Cardiac muscle cell (in vitro differentiated cells and primary cell): ENCODE measurements around the gene ANTXR2. TPM values are rescaled to one million over a fixed set of nuclear protein-coding genes. Genes with fewer than 3 reads are reported as not detected.

Source experiments
- DNase-seq, 2 donors: peaks; one replicate each; pipeline versions ENCODE4 v3.0.0 to v3.0.0-alpha.2; 2010 to 2017; ENCODE audit warnings: low read depth in 1 of 2, low spot score in 1 of 2
- H3K27ac ChIP-seq: fragments of 200-600 bp; sonication (generic); 2 replicates; pipeline ENCODE4 v1.5.1; 2016
- H3K27me3 ChIP-seq: fragments of 200-600 bp; sonication (generic); 2 replicates; pipeline ENCODE4 v1.6.0; 2016; ENCODE audit warnings: control low read depth
- H3K36me3 ChIP-seq: fragments of 200-600 bp; sonication (generic); 2 replicates; pipeline ENCODE4 v1.5.1; 2016; ENCODE audit warnings: control low read depth
- H3K4me1 ChIP-seq: fragments of 200-600 bp; sonication (generic); 2 replicates; pipeline ENCODE4 v1.8.1; 2017; ENCODE audit warnings: low read depth, mild to moderate bottlenecking, mixed run types
- H3K4me3 ChIP-seq: fragments of 200-600 bp; sonication (generic); 2 replicates; pipeline ENCODE4 v1.5.1; 2016; ENCODE audit warnings: mild to moderate bottlenecking
- H3K9me3 ChIP-seq: fragments of 200-600 bp; sonication (generic); 2 replicates; pipeline ENCODE4 v1.5.1; 2017; ENCODE audit warnings: low read depth, mild to moderate bottlenecking, control low read depth
- CTCF ChIP-seq: IDR thresholded peaks from 2 replicates; pipeline ENCODE4 v1.5.1; 2012; ENCODE audit warnings: low read depth, mild to moderate bottlenecking, low read length
- polyA plus RNA-seq: library from polyadenylated mRNA; unstranded; fragments of >200 nt; fragmentation: Nextera tagmentation; extraction: Ambion mirVana; gene quantifications from 2 replicates; pipeline ENCODE4 v1.2.1, GENCODE V29; 2016
- total RNA-seq: library from RNA; depleted of rRNA; stranded (reverse); fragments of >200 nt; gene quantifications from 2 replicates; pipeline ENCODE4 v1.2.3, GENCODE V29; 2016

Gene ANTXR2
- total and polyA plus RNA-seq, 2 experiments from 2014 or later, result 70.6 to 79.6 TPM

DNA sequence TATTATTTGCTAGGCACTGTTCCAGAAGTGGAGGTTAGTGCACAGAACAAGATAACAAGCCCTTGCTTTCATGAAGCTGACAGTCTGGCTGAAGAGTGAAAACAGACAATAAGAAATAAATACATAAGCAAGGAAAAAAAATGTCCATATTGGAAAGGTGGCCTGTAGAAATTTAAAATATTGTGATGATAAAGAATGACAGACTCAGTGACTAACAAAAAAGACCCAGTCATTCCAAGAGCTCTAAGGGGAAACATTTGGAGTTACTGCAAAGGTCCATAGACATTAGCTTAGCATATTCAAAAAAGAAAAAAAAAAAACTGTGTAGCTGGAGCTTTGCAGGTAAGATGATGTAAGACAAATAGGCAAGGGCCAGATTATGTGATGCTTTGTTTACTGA is 1.0 kb upstream of the ANTXR2 start:
- Histone ChIP-seq H3K27ac (peak overlapping the region; percentile 94), H3K4me1 (peaks cover 26% of the 10 kb centered on the region), H3K27me3 (no peaks in the 10 kb centered on the region), H3K4me3 (no peak overlapping the region), H3K9me3 (no peaks in the 10 kb centered on the region), H3K36me3 (peaks cover 3% of the 10 kb centered on the region)
- TF ChIP-seq CTCF, result no peak
- peak in 1 of 2 donors; percentile 31 for DNase-seq

GRCh38 chr4:80073473-80074008 is 512 bp upstream of the ANTXR2 start:
- TF ChIP-seq CTCF, result no peak
- peaks cover 8% of the 10 kb centered on the region for H3K36me3 ChIP-seq
- H3K4me3 ChIP-seq, result peak overlapping the region; percentile 69
- peak overlapping the region; percentile 94 for H3K27ac ChIP-seq
- DNase-seq, result no peak
- no peaks in the 10 kb centered on the region for H3K27me3 ChIP-seq
- H3K4me1 ChIP-seq, result peaks cover 26% of the 10 kb centered on the region
- H3K9me3 ChIP-seq, result no peaks in the 10 kb centered on the region

DNA sequence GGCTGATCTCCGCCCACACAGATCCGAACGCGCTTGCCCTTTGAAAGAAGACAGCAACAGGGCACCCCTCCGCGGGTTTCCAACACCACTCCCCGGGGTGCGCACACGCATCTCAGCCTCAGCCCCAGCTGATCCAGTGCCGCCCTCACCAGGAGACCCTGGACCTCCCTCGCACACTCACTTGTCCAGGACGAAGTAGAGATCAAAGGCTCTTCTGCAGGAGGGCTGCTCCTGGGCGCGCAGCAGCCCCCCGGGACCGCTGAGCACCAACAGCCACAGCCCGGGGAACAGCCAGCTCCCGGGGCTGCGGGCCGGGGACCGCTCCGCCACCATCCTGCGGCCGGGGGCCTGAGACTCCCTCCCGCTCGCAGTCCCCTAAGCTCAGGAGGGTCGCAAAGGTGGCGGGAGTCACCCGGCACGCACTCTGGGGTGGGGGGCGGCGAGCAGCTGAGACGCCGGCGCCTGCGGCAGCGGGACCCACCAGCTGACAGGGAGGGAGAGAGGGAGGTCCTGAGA is 743 bp downstream of the ANTXR2 start:
- no peak for TF ChIP-seq CTCF
- H3K4me3 ChIP-seq, result peak overlapping the region; percentile 69
- H3K36me3 ChIP-seq, result peaks cover 11% of the 10 kb centered on the region
- H3K4me1 ChIP-seq, result peaks cover 26% of the 10 kb centered on the region
- DNase-seq, result peak; percentile 49 to 67
- H3K27me3 ChIP-seq, result no peaks in the 10 kb centered on the region
- no peaks in the 10 kb centered on the region for H3K9me3 ChIP-seq
- peak overlapping the region; percentile 94 for H3K27ac ChIP-seq

GRCh38 chr4:80071604-80072227 is 1.3 kb downstream of the ANTXR2 start:
- Histone ChIP-seq H3K36me3 (peaks cover 13% of the 10 kb centered on the region), H3K27ac (peak overlapping the region; percentile 94), H3K4me1 (peaks cover 26% of the 10 kb centered on the region), H3K4me3 (peak overlapping the region; percentile 69), H3K27me3 (no peaks in the 10 kb centered on the region), H3K9me3 (no peaks in the 10 kb centered on the region)
- DNase-seq, result no peak
- TF ChIP-seq CTCF, result no peak

- peak in 1 of 2 donors; percentile 26 for DNase-seq
- Histone ChIP-seq H3K36me3 (peaks cover 13% of the 10 kb centered on the region), H3K4me1 (peaks cover 26% of the 10 kb centered on the region), H3K27me3 (no peaks in the 10 kb centered on the region), H3K4me3 (peak overlapping the region; percentile 69), H3K9me3 (no peaks in the 10 kb centered on the region), H3K27ac (no peak overlapping the region)
- TF ChIP-seq CTCF, result no peak
Observed at GRCh38 chr4:80070880-80071603, 2.0 kb downstream of the ANTXR2 start.
